Small intestine (tissue), 7 donors: Measurements from ENCODE around the gene XYLT1. TPM values are rescaled to one million over a fixed set of nuclear protein-coding genes. Genes with fewer than 3 reads are reported as not detected.

Experiments
- DNase-seq, 2 donors: peaks; one replicate each; pipeline versions ENCODE4 v3.0.0 to v3.0.0-alpha.2; 2013
- FAIRE-seq: peaks from 2 replicates; lab custom pipeline; 2012; peaks lifted over from hg19 to GRCh38; lab: Jason Lieb, UNC
- H3K27ac ChIP-seq, 3 donors: one replicate each; pipeline ENCODE4 v1.5.1; 2013; ENCODE audit warnings: low read length in 2 of 3, mild to moderate bottlenecking in 2 of 3, control low read depth in 1 of 3, inconsistent platforms in 1 of 3, low read depth in 1 of 3, moderate library complexity in 1 of 3
- H3K27me3 ChIP-seq, 3 donors: one replicate each; pipeline ENCODE4 v1.6.1; 2013; ENCODE audit warnings: low read length in 3 of 3, inconsistent platforms in 1 of 3; ENCODE audit not compliant: control insufficient read depth in 3 of 3, insufficient read depth in 3 of 3
- H3K36me3 ChIP-seq, 3 donors: one replicate each; pipeline ENCODE4 v1.6.1; 2013; ENCODE audit warnings: low read length in 3 of 3, inconsistent platforms in 1 of 3, low read depth in 1 of 3, mild to moderate bottlenecking in 1 of 3, moderate library complexity in 1 of 3; ENCODE audit not compliant: control insufficient read depth in 3 of 3, insufficient read depth in 2 of 3
- H3K4me1 ChIP-seq, 3 donors: one replicate each; pipeline ENCODE4 v1.6.1; 2013; ENCODE audit warnings: low read length in 2 of 3, inconsistent platforms in 1 of 3, low read depth in 1 of 3, mild to moderate bottlenecking in 1 of 3, moderate library complexity in 1 of 3; ENCODE audit not compliant: control insufficient read depth in 3 of 3, insufficient read depth in 2 of 3
- H3K4me3 ChIP-seq, 3 donors: one replicate each; pipeline ENCODE4 v1.5.1; 2013; ENCODE audit warnings: low read length in 3 of 3, control low read depth in 1 of 3, inconsistent platforms in 1 of 3, low read depth in 1 of 3, mild to moderate bottlenecking in 1 of 3, moderate library complexity in 1 of 3
- H3K9me3 ChIP-seq, 2 donors: one replicate each; pipeline ENCODE4 v1.6.1; 2013; ENCODE audit warnings: low read depth in 1 of 2, low read length in 1 of 2; ENCODE audit not compliant: control insufficient read depth in 2 of 2, insufficient read depth in 1 of 2
- WGBS, 3 donors: extraction: QIAGEN DNeasy Blood & Tissue Kit; methylation state at CpG; one replicate each; pipeline ENCODE4 v1.1.7; 2013; 5-methylcytosine and 5-hydroxymethylcytosine counted together
- polyA plus RNA-seq, 4 donors: library from polyadenylated mRNA; stranded (reverse) in 3 of 4; unstranded in 1 of 4; fragments of 200-250 nt in 3 of 4; fragments of 120-200 nt in 1 of 4; gene quantifications; one replicate each; pipeline versions ENCODE4 v1.2.1 to v1.2.3, GENCODE V29; 2013
- donor health status: healthy with polysubstance abuse.
- donor health status: control.
- donor health status: control.
- donor health status: Bipolar disorder and iron deficiency.
- donor health status: healthy.

The XYLT1 gene
- polyA plus RNA-seq, 4 donors: 1.9 to 11.2 (median 4.1) TPM

GRCh38 chr16:17450291-17450690, 20.5 kb downstream of the XYLT1 start:
- no peak for DNase-seq
- no peaks in the 10 kb centered on the region for H3K9me3 ChIP-seq
- H3K27ac ChIP-seq: no peak overlapping the region
- H3K36me3 ChIP-seq: peaks cover 0 to 13% (median 0%) of the 10 kb centered on the region in 3 donors
- 82 to 90% (median 90%) methylated on average over 7 of the region's 7 CpGs for WGBS, 3 donors
- H3K27me3 ChIP-seq: no peaks in the 10 kb centered on the region
- no peak for FAIRE-seq
- H3K4me1 ChIP-seq: no peaks in the 10 kb centered on the region
- H3K4me3 ChIP-seq: no peak overlapping the region

DNA sequence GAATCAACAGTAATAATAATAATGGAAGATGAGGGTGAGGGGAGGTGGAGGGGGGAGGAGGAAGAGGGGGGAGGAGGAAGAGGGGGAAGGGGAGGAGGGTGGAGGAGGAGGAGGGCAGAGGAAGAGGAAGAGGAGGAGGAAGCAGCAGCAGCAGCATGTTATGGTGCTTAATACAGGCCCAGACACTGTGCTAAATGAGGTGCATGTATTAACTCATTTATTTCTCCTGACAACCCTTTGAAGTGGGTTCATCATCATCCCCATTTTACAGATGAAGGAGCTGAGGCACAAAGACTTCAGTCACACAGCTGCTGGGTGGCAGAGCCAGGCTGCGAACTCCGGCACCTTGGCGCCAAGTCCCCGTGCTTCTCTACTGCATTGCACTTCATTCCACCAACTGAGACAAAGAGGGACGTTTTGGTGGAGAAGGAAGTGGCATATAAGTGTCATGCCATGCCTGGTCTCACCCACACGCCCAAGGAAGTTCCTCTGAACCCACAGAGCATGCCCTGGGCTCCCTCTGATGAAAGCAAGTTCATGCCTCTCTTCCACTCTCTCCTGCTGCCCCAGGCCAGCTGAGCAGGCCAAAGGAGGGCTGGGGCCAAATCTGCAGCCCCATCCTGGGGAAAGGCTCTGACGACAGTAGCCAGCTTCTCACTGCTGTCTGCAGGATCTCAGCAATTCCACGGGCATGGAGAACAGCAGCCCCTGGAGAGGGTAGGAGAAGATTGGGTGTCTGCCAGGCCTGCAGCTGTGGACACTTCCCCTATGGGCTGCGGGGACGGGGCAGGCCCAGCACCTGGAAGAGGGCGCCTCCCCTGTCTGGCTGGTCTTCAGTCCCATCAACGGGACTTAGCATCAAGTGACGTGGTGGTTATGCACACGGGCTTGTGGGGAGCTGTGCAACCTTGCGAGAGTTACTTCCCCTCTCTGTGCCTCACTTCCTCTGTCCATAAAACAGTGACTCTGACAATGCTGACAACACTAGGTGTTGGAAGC, 21.8 kb downstream of the XYLT1 start:
- Histone ChIP-seq H3K36me3 (peaks cover 0 to 17% (median 0%) of the 10 kb centered on the region in 3 donors), H3K4me1 (no peaks in the 10 kb centered on the region), H3K4me3 (no peak overlapping the region), H3K27me3 (no peaks in the 10 kb centered on the region), H3K27ac (peak overlapping the region in 2 of 3 donors; percentile 17 to 22), H3K9me3 (no peaks in the 10 kb centered on the region)
- FAIRE-seq (no peak), DNase-seq (no peak)
- 56 to 70% (median 58%) methylated on average over 15 of the region's 15 CpGs for WGBS, 3 donors

GRCh38 chr16:17447101-17447569, 23.6 kb downstream of the XYLT1 start:
- no peak for FAIRE-seq
- H3K36me3 ChIP-seq: peaks cover 0 to 17% (median 0%) of the 10 kb centered on the region in 3 donors
- no peaks in the 10 kb centered on the region for H3K4me1 ChIP-seq
- H3K4me3 ChIP-seq: no peak overlapping the region
- H3K27me3 ChIP-seq: no peaks in the 10 kb centered on the region
- no peaks in the 10 kb centered on the region for H3K9me3 ChIP-seq
- DNase-seq: no peak
- H3K27ac ChIP-seq: no peak overlapping the region
- 61 to 80% (median 78%) methylated on average over 5 of the region's 5 CpGs for WGBS, 3 donors

GRCh38 chr16:17446661-17447060, 24.1 kb downstream of the XYLT1 start:
- H3K4me3 ChIP-seq: no peak overlapping the region
- H3K9me3 ChIP-seq: no peaks in the 10 kb centered on the region
- H3K27me3 ChIP-seq: no peaks in the 10 kb centered on the region
- no peak for DNase-seq
- H3K27ac ChIP-seq: no peak overlapping the region
- peaks cover 0 to 17% (median 0%) of the 10 kb centered on the region in 3 donors for H3K36me3 ChIP-seq
- WGBS, 3 donors: 58 to 70% (median 68%) methylated on average over 10 of the region's 10 CpGs
- no peak for FAIRE-seq
- H3K4me1 ChIP-seq: no peaks in the 10 kb centered on the region

- DNase-seq (no peak), FAIRE-seq (no peak)
- no peak overlapping the region for H3K4me3 ChIP-seq
- no peaks in the 10 kb centered on the region for H3K27me3 ChIP-seq
- no peaks in the 10 kb centered on the region for H3K4me1 ChIP-seq
- 81 to 93% (median 87%) methylated on average over 12 of the region's 12 CpGs for WGBS, 3 donors
- H3K9me3 ChIP-seq: no peaks in the 10 kb centered on the region
- H3K27ac ChIP-seq: no peak overlapping the region
- H3K36me3 ChIP-seq: peaks cover 0 to 12% (median 0%) of the 10 kb centered on the region in 3 donors
These were observed 25.3 kb downstream of the XYLT1 start for GRCh38 chr16:17445421-17445820.

GRCh38 chr16:17444658-17445057, 26.1 kb downstream of the XYLT1 start:
- H3K36me3 ChIP-seq: peaks cover 0 to 12% (median 0%) of the 10 kb centered on the region in 3 donors
- H3K4me1 ChIP-seq: peaks cover 0 to 3% (median 0%) of the 10 kb centered on the region in 3 donors
- H3K27me3 ChIP-seq: no peaks in the 10 kb centered on the region
- 93 to 100% (median 98%) methylated on average over 1 of the region's 1 CpG for WGBS, 3 donors
- no peak for DNase-seq
- H3K27ac ChIP-seq: no peak overlapping the region
- no peak overlapping the region for H3K4me3 ChIP-seq
- FAIRE-seq: no peak
- H3K9me3 ChIP-seq: no peaks in the 10 kb centered on the region

GRCh38 chr16:17440131-17440530, 30.6 kb downstream of the XYLT1 start:
- no peak for DNase-seq
- H3K36me3 ChIP-seq: peaks cover 0 to 2% (median 0%) of the 10 kb centered on the region in 3 donors
- H3K27me3 ChIP-seq: no peaks in the 10 kb centered on the region
- WGBS, 3 donors: 78 to 91% (median 87%) methylated on average over 4 of the region's 4 CpGs
- H3K27ac ChIP-seq: no peak overlapping the region
- H3K4me3 ChIP-seq: no peak overlapping the region
- no peaks in the 10 kb centered on the region for H3K9me3 ChIP-seq
- FAIRE-seq: no peak
- H3K4me1 ChIP-seq: peaks cover 0 to 3% (median 0%) of the 10 kb centered on the region in 3 donors

DNA sequence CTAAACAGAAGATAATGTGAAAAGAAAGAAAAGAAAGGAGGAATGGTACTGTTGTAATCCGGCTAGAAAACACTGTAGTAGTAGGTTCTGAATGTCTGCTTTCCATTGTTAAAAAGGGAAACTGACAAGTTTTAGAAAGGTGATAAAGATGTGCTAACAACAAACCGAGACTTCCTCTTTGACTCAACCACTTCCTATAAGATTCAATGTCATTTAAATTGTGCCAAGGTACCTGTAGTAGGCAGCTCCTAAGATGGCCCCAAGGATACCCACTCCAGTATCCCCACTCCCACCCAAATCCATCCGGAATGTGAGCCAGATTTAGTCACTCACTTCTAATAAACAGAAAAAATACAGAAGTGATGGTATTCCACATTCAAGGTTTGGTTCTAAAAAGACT, 31.2 kb downstream of the XYLT1 start:
- H3K4me3 ChIP-seq: no peak overlapping the region
- DNase-seq (peak in 1 of 2 donors; percentile 17), FAIRE-seq (no peak)
- H3K27me3 ChIP-seq: no peaks in the 10 kb centered on the region
- WGBS, 3 donors: 69 to 90% (median 87%) methylated on average over 3 of the region's 3 CpGs
- no peak overlapping the region for H3K27ac ChIP-seq
- no peaks in the 10 kb centered on the region for H3K36me3 ChIP-seq
- peaks cover 0 to 3% (median 0%) of the 10 kb centered on the region in 3 donors for H3K4me1 ChIP-seq
- H3K9me3 ChIP-seq: no peaks in the 10 kb centered on the region
